ENCODE data around the gene TRIM34. TPM values are rescaled to one million over a fixed set of nuclear protein-coding genes. Genes with fewer than 3 reads are reported as not detected.
"Not testable (repeated sequence)": the region's sequence is repeated elsewhere in the genome, so short reads cannot be mapped to it uniquely, and the experiment has no call there.

Gene TRIM34
- total RNA-seq, 1 donor from 2014 or later = 2.0 TPM

DNA sequence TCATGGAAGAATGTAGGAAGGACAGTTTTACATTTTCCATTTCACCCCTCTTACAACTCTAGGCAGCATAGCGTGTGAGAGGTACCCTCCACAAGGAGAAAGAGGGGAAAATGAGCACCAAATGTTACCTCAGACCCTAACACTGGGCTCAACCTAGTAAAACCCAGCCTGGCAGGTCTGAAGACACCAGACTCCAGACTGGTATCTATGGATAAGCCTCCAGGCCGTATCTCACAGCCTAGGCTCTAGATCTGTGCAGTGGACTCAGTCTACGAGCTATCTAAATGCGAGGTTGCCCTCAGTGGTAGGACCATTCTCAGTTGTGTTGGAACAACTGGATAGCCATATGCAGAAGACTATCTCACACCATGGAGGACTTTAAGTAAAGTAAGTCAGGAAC, 49.6 kb downstream of the TRIM34 start:
- no peaks in the 10 kb centered on the region for H3K4me1 Mint-ChIP-seq (ENCODE audit: low read depth)
- no peaks in the 10 kb centered on the region for H3K27me3 Mint-ChIP-seq
- DNase-seq (ENCODE audit: low spot score, unreplicated experiment) = no peak
- no peak overlapping the region for H3K27ac Mint-ChIP-seq
- TF ChIP-seq, protein P1, sequence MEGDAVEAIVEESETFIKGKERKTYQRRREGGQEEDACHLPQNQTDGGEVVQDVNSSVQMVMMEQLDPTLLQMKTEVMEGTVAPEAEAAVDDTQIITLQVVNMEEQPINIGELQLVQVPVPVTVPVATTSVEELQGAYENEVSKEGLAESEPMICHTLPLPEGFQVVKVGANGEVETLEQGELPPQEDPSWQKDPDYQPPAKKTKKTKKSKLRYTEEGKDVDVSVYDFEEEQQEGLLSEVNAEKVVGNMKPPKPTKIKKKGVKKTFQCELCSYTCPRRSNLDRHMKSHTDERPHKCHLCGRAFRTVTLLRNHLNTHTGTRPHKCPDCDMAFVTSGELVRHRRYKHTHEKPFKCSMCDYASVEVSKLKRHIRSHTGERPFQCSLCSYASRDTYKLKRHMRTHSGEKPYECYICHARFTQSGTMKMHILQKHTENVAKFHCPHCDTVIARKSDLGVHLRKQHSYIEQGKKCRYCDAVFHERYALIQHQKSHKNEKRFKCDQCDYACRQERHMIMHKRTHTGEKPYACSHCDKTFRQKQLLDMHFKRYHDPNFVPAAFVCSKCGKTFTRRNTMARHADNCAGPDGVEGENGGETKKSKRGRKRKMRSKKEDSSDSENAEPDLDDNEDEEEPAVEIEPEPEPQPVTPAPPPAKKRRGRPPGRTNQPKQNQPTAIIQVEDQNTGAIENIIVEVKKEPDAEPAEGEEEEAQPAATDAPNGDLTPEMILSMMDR (IDR thresholded peaks at IDR 0.05; ENCODE audit: unreplicated experiment) = no peak
- H3K9me3 Mint-ChIP-seq (ENCODE audit: low read depth) = peaks cover 4% of the 10 kb centered on the region
- no peak overlapping the region for H3K4me3 Mint-ChIP-seq (ENCODE audit: low read depth)
- H3K36me3 Mint-ChIP-seq (ENCODE audit: insufficient read depth) = peaks cover 42% of the 10 kb centered on the region

DNA sequence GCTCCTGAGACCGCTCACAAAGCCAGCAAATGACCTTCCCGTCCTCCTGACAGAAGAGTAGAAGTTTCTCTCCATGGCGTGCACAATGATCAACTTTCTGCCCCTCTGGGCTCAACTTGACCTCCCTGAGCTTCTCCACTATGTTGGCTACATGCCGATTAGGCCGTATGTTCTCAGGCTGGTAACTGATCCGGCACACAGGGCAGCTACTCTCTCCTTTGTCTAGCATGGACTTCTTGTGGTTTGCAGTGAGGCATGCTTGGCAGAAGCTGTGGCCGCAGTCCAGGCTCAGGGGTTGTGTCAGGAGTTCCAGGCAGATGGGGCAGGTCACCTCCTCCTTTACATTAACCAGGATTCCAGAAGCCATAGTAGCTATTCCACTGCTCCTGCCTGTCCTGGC, 55.0 kb downstream of the TRIM34 start:
- H3K4me1 Mint-ChIP-seq (ENCODE audit: low read depth) = peaks cover 21% of the 10 kb centered on the region
- no peak overlapping the region for H3K27ac Mint-ChIP-seq
- H3K27me3 Mint-ChIP-seq = no peaks in the 10 kb centered on the region
- no peak overlapping the region for H3K4me3 Mint-ChIP-seq (ENCODE audit: low read depth)
- H3K9me3 Mint-ChIP-seq (ENCODE audit: low read depth) = peaks cover under 1% of the 10 kb centered on the region
- TF ChIP-seq, protein P1 (IDR thresholded peaks at IDR 0.05; ENCODE audit: unreplicated experiment) = no peak
- DNase-seq (ENCODE audit: low spot score, unreplicated experiment) = no peak
- H3K36me3 Mint-ChIP-seq (ENCODE audit: insufficient read depth) = peaks cover 49% of the 10 kb centered on the region

DNA sequence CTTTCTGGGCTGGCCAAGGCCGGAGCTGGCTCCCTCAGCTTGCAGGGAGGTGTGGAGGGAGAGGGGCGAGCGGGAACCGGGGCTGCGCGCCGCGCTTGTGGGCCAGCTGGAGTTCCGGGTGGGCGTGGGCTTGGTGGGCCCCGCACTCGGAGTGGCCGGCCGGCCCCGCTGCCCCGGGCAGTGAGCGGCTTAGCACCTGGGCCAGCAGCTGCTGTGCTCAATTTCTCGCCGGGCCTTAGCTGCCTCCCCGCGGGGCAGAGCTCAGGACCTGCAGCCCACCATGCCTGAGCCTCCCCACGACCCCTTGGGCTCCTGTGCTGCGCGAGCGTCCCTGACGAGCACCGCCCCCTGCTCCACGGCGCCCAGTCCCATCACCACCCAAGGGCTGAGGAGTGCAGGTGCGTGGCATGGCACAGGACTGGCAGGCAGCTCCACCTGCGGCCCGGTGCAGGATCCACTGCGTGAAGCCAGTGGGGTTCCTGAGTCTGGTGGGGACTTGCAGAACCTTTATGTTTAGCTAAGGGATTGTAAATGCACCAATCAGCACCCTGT, 58.2 kb downstream of the TRIM34 start:
- not testable (repeated sequence) for H3K4me3 Mint-ChIP-seq (ENCODE audit: low read depth); H3K9me3 Mint-ChIP-seq (ENCODE audit: low read depth); H3K27ac Mint-ChIP-seq; H3K27me3 Mint-ChIP-seq; DNase-seq (ENCODE audit: low spot score, unreplicated experiment)
- peaks cover 24% of the 10 kb centered on the region for H3K4me1 Mint-ChIP-seq (ENCODE audit: low read depth)
- H3K36me3 Mint-ChIP-seq (ENCODE audit: insufficient read depth) = peaks cover 32% of the 10 kb centered on the region

DNA sequence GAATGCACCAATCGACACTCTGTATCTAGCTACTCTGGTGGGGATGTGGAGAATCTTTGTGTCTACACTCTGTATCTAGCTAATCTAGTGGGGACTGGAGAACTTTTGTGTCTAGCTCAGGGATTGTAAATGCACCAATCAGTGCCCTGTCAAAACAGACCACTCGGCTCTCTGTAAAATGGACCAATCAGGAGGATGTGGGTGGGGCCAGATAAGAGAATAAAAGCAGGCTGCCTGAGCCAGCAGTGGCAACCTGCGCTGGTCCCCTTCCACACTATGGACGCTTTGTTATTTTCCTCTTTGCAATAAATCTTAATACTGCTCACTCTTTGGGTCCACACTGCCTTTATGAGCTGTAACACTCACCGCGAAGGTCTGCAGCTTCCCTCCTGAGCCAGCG, 58.8 kb downstream of the TRIM34 start:
- Mint-ChIP-seq H3K36me3 (ENCODE audit: insufficient read depth) (peaks cover 25% of the 10 kb centered on the region), H3K4me3 (ENCODE audit: low read depth) (peak overlapping the region; percentile 76), H3K27ac (peak overlapping the region; percentile 100), H3K4me1 (ENCODE audit: low read depth) (peaks cover 24% of the 10 kb centered on the region)
- H3K9me3 Mint-ChIP-seq (ENCODE audit: low read depth); DNase-seq (ENCODE audit: low spot score, unreplicated experiment); H3K27me3 Mint-ChIP-seq: not testable (repeated sequence)

DNA sequence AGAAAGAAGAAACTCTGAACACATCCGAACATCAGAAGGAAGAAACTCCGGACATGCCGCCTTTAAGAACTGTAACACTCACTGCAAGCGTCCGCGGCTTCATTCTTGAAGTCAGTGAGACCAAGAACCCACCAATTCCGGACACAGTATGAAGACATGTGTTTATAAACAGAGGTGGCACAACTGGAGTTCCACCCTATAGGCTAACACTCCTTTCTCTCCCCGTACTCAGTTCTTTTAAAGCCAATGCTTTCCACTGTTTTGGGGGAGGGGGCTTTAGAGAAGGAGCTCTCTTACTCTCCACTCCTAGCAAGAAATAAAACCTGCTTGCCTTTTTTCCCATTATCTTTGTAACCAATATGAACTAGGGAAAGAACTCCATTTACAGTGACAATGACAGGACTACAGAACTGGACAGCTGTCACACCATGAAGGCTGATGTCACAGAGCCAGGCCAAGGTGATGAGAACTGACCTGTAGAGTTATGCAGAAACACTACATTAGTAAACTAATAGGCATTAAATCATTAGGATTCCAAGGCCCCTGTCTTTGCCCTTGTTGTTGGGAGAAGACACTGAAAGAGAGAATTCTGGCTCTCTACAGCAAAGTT, 59.3 kb downstream of the TRIM34 start:
- Mint-ChIP-seq H3K36me3 (ENCODE audit: insufficient read depth) (peaks cover 20% of the 10 kb centered on the region), H3K4me1 (ENCODE audit: low read depth) (peaks cover 24% of the 10 kb centered on the region)

DNA sequence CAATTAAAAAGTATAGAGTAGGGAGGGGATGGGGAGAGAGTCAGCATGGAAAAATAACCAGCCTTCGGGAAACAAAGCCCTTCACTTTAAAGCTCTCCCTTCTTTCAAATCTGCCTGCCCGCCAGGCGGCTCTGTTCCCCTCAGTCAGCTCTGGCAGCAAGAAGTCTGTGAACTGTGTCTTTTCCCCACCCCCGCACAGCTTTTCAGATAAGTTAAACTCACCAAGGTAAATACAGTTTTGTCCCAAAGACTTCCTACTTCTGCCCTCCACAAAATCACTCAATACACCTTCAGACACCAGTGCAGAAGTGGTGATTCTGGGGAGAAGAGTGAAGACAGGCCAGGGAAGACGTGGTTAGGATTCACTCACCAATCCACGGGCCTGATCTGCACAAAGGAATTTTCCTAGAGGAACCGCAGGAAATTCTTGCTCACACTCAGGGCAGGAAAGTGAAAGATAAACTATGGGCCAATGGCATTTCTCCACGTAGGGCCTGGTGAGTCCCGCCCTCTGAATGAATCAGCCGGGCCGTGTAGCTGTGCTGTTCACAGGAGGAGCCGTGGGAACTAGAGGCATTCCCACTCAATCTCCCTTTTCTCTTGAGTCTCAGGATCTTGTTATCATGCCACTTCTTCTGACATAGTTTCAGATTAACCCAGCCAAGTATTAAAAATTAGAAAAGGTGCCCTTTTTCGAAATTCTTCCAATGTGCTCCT, 60.0 kb downstream of the TRIM34 start, which contains the start of gene TRIM5:
TSS of gene TRIM5 (minus strand) at position 429 of the 717 bp plus-strand sequence. CDS start 4,897 bp downstream, outside the sequence.
- peak; percentile 49 for DNase-seq (ENCODE audit: low spot score, unreplicated experiment)
- Mint-ChIP-seq H3K9me3 (ENCODE audit: low read depth) (peaks cover 5% of the 10 kb centered on the region), H3K4me1 (ENCODE audit: low read depth) (peaks cover 27% of the 10 kb centered on the region), H3K36me3 (ENCODE audit: insufficient read depth) (peaks cover 13% of the 10 kb centered on the region), H3K27me3 (no peaks in the 10 kb centered on the region), H3K4me3 (ENCODE audit: low read depth) (peak within 1 kb of the TSS; percentile 76), H3K27ac (peak within 1 kb of the TSS; percentile 100)
- TF ChIP-seq, protein P1 (IDR thresholded peaks at IDR 0.05; ENCODE audit: unreplicated experiment) = peak; percentile 54

More for the DNA sequence above, 59.3 kb downstream of the TRIM34 start:
- H3K27ac Mint-ChIP-seq = peak overlapping the region; percentile 100
- DNase-seq (ENCODE audit: low spot score, unreplicated experiment) = no peak
- TF ChIP-seq, protein P1 (IDR thresholded peaks at IDR 0.05; ENCODE audit: unreplicated experiment) = no peak
- H3K4me3 Mint-ChIP-seq (ENCODE audit: low read depth) = peak overlapping the region; percentile 76
- H3K27me3 Mint-ChIP-seq = no peaks in the 10 kb centered on the region
- peaks cover 5% of the 10 kb centered on the region for H3K9me3 Mint-ChIP-seq (ENCODE audit: low read depth)

Data from progenitor cell of endocrine pancreas (in vitro differentiated cells).